Stimulated activated CD8-positive, alpha-beta memory T cell treated with anti-CD3 and anti-CD28 coated beads, Interleukin-12 subunit alpha, Interleukin-12 subunit beta, amount 100 ng/mL, for 24 hours (primary cell): ENCODE measurements around the gene NUDT5.
"Not testable (repeated sequence)": the region's sequence is repeated elsewhere in the genome, so short reads cannot be mapped to it uniquely, and the experiment has no call there.

Experiments
- DNase-seq: peaks from one replicate; pipeline ENCODE4 v3.0.0-alpha.2; 2020; ENCODE audit errors: extremely low read depth

Gene NUDT5

DNA sequence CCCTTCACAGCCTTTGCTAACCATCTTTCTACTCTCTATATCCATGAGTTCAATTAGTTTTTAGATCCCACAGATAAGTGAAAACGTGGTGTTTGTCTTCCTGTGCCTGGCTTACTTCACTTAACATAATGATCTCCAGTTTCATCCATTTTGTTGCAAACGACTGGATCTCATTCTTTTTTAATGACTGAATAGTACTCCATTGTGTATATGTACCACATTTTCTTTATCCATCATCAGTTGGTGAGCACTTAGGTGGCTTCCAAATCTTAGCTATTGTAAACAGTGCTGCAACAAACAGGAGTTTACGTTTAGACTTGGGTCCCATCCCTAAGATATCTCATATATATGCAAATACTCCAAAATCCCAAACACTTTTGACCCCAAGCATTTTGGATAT, 9.4 kb upstream of the NUDT5 start:
- no peak for DNase-seq

DNA sequence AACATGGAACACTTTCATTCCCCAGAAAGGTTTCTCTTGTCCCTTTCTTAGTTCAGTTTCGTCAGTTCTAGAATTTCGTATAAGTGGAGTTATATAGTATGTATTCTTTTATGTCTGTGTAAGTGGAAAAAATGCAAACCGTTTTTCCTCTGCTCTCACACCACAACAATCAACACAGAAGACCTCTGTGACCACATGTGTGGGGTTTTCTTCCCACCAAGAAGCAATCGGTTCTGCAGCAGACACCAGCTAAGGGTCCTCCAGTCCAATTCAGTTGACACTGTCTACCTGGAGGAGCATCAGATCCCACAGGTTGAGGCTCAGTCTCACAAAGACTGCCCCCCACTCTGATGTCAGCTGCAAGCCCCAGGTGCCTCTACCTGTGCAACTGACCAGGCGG, 6.5 kb upstream of the NUDT5 start:
- DNase-seq = no peak

DNA sequence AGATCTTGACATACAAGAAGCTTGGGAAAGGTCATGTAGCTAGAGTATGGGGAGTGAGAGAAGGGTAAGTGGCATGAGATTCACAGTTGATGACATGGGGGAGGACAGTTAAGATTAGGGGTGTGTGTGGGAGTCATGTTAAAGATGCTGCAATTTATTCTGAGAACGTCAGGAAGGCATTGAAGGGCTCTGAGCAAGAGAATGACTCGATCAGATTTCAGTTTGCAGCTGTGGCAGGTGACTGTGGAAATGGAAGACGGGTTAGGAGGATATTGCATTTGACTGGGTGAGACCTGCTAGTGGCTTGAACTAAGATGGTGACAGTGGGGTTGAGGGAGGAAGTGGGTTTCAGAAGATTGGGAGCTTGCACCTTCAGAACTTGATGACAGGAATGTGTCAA, 5.9 kb upstream of the NUDT5 start:
- DNase-seq = no peak

- DNase-seq = no peak
Measured at GRCh38 chr10:12200850-12201249, 5.2 kb upstream of the NUDT5 start.

GRCh38 chr10:12198156-12198555, 2.5 kb upstream of the NUDT5 start:
- DNase-seq = no peak

GRCh38 chr10:12196531-12197211, 980 bp upstream of the NUDT5 start:
- no peak for DNase-seq

DNA sequence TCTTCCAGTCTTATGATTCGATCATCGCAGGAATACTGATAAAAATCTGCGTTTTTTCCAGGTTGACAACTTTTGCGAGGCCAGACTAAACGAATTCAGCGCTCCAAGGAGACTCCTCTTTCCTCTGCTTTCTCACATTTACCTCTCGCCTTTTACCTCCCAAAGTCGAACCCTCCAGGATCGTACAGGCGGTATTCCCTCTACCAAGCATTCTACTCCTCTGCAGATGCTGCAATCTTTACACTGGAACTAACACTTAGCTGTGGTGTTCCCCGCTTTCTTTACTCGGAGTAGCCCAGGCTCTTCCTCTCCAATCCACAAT, 449 bp downstream of the NUDT5 start:
- DNase-seq = no peak

- DNase-seq = no peak
Measured at GRCh38 chr10:12194752-12195271, 879 bp downstream of the NUDT5 start.

- DNase-seq = no peak
Measured at GRCh38 chr10:12193193-12193592, 2.5 kb downstream of the NUDT5 start.

- no peak for DNase-seq
Measured at GRCh38 chr10:12191715-12192114, 4.0 kb downstream of the NUDT5 start.

DNA sequence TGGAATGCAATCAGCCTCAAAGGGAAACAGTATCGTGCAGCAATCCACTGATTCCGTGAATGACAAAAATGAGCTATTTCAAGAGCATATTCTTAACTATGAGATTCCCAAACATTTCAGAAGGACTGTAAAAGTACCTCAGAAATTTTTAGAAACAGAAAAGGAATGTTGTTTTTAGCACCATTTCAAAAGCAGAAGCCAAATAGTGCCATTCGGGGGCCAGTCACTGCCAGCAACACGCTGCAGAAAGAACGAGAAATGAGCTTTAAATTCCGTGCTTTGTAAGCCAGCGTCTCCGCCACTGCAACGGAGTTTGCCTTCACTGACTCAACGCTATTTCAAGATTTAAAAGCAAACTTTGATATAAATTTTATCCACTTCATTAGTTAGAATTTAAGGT, 6.3 kb downstream of the NUDT5 start:
- no peak for DNase-seq

GRCh38 chr10:12188656-12189055, 7.0 kb downstream of the NUDT5 start:
- DNase-seq = no peak

- DNase-seq = no peak
Measured at GRCh38 chr10:12187321-12187905, 8.3 kb downstream of the NUDT5 start.

- no peak for DNase-seq
Measured at GRCh38 chr10:12186323-12186722, 9.4 kb downstream of the NUDT5 start.

- no peak for DNase-seq
Measured at GRCh38 chr10:12184165-12184564, 11.5 kb downstream of the NUDT5 start.

GRCh38 chr10:12181065-12181775, 14.5 kb downstream of the NUDT5 start:
- peak; percentile 42 for DNase-seq

- DNase-seq = no peak
Measured at GRCh38 chr10:12180221-12180974, 15.3 kb downstream of the NUDT5 start.

DNA sequence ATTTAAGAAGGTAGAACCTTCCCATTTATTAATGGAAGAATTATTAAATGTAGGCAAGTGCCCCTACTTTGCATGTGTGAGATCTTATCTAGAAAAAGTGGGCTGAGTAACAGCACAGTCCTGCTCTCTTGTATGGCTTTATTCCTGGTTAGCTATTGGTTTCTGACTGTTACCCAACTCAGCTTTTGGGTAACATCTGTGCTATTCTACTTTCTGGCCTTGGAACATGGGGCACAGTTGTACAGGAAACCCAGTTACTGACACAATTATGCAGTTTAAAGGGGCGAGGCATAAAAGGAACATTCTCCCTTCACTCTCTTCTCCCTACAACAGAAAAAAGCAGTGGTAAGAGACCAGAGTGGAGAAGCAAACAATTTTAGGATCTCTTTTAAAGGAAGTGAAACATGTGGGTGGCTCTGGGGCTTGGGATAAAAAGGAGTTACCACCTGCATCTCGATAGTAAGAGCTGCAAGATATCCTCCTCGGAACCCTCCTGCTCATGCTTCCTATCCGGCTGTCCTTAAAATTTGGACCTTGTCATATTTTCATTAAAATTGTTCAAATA, 16.0 kb downstream of the NUDT5 start:
- DNase-seq = no peak

DNA sequence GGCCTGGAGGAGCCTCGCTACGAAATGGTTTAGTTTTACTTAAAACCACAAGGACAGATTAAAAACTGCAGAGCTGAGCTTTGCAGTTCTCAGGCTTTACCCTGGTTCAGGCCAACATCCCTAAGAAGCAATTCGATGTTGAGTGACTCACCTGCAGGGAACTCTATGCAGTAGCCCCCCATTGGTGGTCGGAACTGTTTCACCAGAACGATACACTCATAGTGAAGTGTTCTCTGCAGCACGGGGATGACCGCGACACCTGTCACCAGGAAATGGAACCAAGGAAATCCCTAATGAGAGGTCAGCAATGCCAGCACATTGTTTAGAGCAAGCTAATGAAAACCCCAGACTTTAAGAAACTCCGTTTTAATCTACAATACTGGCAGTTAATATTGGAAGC, 18.0 kb downstream of the NUDT5 start:
- no peak for DNase-seq

GRCh38 chr10:12171512-12171911, 24.2 kb downstream of the NUDT5 start:
- not testable (repeated sequence) for DNase-seq

GRCh38 chr10:12165999-12166775, 29.5 kb downstream of the NUDT5 start:
- DNase-seq = no peak
